Measurements from ENCODE around the gene PLBD2.
"Not testable (repeated sequence)": the region's sequence is repeated elsewhere in the genome, so short reads cannot be mapped to it uniquely, and the experiment has no call there.

The PLBD2 gene

DNA sequence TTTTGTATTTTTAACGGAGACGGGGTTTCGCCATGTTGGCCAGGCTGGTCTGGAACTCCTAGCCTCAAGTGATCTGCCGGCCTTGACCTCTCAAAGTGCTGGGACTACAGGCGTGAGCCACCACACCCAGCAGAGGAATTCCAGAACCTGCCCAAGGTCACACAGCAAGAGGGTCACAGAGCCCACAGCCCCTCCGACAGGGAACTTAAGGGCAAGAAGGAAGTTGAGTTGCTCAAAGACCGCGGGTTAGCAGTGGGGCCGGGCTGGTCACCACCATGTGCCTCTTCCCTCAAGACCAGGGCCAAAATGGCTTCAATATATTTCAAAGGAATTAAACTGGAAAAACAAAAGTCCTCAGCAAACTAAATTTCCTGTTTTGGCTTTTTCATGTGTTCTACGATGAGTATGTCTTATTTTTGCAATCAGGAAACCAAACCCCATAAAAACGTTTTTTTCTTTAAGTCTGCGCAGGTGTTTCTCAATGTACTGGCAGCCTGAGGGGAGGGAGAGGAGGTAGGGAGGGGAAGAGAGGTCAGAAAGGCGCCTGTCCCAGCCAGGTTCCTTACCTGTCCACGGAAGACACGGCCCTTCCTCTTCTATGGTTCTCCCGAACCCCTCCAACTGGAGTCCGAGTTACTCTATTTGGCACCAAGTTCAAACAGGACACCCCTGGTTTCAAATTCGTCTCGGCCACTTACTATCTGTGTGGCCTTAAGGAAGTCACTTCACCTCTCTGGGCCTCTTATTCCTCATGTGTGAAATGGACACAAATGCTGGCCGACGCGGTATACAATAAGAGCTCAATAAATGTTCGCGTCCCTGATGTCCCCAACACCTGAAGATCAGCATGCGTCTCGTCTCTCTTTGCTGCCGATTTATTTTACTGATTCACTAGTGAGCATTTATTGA, 24.3 kb upstream of the PLBD2 start:
- no peak for DNase-seq (ENCODE audit: low read depth, low spot score)
- peak overlapping the region; percentile 33 for H3K27ac ChIP-seq

DNA sequence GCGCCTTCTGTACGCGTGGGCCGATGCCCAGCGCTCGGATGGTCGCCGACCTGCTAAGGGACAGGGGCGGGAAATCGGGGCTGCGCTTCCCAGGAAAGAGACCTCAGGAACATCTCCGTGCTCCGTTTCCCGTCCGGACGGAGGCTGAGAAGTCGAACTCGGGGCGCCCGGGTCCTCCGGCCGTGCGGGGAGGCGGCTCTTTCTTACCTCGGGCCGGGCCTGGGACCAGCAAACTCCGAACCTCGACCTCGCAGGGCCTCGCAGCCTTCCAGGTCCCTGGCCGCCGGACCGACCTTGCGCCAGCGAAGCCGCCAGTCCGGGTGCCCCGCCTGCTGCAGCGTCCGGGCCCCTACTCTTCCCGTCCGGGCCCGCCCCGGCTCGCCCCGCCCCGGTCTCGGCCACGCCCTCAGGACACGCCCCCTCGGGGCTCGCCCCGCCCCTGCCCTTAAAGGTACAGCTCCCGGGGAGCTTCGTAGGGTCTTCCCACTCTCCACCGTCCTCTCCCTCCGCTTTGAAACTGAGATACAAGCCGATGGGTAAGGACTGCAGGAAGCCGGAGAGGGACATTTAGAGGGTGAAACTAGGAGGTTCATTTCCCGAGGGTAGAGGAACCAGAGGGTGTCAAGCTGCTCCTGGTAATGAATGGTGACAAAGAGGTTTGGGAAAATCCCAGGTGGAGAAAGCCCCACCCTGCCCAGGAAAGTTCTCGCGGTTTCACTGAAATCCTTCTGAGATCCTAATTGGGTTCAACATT, 23.4 kb upstream of the PLBD2 start, which contains the start of gene SLC8B1:
SLC8B1 (minus strand) TSS at position 324 of the 754 bp plus-strand sequence. CDS start 2,231 bp downstream, outside the sequence.
- no peak for DNase-seq (ENCODE audit: low read depth, low spot score)
- H3K27ac ChIP-seq = peak within 1 kb of the TSS; percentile 33

DNA sequence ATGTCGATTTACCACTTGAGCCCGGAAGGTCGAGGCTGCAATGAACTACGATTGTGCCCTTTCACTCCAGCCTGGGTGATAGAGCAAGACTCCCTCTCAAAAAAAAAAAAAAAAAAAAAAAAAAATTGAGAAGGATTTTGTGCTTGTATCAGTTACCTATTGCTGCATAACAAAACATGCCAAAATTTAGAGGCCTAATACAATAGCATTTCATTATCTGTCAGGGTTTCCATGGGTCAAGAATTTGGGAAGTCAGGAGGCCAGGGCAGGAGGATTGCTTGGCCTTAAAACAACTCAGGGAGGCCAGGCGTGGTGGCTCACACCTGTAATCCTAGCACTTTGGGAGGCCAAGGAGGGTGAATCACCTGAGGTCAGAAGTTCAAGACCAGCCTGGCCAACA, 18.8 kb upstream of the PLBD2 start:
- no peak for DNase-seq (ENCODE audit: low read depth, low spot score)
- H3K27ac ChIP-seq = no peak overlapping the region

DNA sequence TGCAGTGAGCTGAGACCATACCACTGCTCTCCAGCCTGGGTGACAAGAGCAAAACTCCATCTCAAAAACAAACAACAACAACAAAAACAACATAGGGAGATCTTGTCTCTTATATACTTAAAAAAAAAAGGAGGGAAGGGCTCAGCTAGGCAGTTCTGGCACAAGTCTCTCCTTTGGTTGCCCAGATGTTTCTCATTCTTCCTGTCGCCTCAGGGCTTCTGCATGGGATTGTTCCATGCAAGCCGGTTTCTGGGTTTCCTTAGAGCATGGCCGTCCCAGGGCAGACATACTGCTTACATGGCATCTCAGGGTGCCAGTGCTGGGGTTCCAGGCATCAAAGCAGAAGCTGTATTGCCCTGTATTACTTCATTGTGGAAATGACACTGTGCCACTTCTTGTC, 18.3 kb upstream of the PLBD2 start:
- no peak for DNase-seq (ENCODE audit: low read depth, low spot score)
- H3K27ac ChIP-seq = no peak overlapping the region

DNA sequence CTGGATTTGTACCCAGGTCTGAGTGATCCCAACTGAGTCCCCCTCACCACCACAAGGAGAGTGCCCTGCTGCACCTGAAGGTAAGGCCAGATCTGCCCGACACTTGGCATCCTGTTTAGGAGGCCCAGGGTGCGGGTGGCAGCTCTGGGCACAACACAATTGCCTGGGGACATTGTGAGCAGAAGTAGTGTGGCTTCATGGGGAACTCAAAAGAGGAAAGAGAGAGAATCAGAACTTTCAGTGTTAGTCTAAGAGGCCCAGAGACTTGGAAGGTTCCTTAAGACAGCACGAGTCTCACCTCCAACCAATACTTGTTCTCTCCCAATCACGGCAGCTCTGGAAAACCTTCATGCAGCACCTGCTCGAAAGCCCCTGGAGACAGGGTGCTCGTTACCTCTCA, 16.9 kb upstream of the PLBD2 start:
- no peak for DNase-seq (ENCODE audit: low read depth, low spot score)
- no peak overlapping the region for H3K27ac ChIP-seq

DNA sequence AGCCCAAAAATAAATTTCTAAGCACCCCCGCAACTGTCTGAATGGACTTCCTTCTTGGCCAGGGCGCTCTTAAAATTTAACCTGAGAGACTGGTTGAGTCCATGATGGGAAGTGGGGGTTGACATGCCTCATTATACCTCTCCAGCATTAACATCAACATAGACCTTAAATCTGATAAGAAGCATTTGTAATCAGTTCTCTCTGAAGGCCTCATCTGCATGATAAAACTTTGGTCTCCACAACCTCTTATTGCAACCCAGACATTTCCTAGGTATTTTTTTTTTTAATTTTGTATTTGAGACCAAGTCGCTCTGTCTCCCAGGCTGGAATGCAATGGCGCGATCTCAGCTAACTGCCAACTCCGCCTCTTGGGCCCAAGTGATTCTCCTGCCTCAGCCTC, 13.1 kb upstream of the PLBD2 start:
- DNase-seq (ENCODE audit: low read depth, low spot score) = no peak
- no peak overlapping the region for H3K27ac ChIP-seq

DNA sequence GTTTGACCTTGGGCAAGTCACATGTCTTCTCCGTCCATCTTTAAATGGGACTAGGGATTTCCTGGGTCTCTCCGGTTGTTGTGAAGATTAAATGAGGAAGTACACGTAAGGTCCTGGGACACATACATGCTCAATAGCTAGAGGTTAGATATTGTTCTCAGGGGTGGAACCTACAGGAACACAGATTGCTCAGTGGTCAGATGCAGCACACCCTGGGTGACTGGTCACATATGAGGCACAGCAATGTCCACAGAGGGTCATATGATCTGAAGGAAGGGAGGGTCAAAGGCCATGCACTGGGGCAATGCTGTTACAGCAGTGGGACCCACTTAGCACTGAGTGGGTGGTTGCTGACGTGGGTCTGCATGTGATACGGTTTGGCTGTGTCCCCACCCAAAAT, 12.0 kb upstream of the PLBD2 start:
- H3K27ac ChIP-seq = no peak overlapping the region
- no peak for DNase-seq (ENCODE audit: low read depth, low spot score)

DNA sequence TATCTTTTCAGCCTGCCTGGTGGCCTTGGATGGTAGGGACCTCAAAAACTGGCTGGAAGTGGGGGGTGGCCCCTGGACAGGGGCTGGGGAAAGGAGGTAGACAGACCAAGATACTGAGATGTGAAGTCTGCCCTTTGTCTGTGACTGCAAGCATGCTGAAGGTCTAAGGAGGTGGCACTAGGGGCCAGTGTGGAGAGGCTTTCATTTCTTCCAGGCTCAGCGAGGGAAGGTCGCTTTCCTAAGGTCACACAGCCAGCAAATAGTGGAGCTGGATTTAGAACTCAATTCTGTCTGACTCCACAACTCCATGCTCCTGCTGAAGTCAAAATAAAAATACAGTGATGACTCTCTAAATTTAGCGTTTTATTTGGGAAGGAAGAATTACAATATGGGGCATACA, 11.3 kb upstream of the PLBD2 start:
- no peak for DNase-seq (ENCODE audit: low read depth, low spot score)
- no peak overlapping the region for H3K27ac ChIP-seq

DNA sequence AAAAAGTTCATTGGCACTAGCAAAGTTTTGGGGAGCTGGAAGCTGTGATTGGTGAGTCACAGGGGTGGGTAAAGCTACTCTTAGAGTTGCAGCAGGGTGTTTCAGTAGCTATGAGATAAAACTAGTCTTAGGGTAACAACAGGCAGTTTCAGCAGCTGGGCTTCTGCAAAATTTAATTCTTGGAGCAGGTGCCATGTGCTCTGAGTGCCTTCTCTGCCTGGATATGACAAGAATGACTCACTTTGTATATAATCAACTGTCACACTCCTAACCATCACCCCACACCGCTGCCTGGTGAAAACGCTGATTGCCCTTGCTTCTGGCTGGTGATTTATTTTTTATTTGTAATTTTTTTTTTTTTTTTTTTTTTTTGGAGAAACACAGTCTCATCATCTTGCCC, 10.5 kb upstream of the PLBD2 start:
- no peak overlapping the region for H3K27ac ChIP-seq
- no peak for DNase-seq (ENCODE audit: low read depth, low spot score)

DNA sequence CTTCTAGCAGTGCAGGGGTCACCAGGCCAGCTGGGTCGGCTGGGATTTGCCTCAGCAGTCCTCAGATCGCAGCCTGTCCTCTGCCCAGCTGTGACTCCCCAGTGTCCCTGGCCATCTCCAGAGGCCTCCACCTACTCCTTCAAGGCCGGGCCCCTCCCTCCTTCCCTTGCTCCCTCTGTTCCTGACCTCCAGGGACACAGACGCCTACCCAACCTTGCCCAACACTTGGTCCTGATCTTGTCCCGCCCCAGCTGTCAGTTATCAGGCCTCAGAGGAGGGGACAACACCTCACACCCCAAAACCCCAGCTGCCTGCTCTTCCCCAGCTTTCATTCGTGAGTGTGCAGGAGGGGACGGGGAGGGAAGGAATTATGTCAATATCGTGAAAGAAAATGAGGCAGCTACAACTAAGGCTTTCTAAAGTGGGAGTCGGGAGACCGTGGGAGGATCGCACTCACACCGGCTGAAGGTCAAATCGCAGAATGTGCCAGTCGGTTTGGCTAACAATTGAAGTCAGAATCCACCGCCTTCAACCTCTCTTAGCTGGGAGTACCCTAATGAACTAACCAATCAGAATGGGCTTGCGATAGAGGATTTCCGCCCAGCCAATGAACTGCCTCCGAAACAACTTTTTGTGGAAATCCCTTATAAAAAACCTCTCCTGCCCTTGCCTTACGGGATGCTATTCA, 9.4 kb upstream of the PLBD2 start:
- DNase-seq (ENCODE audit: low read depth, low spot score) = no peak
- no peak overlapping the region for H3K27ac ChIP-seq

DNA sequence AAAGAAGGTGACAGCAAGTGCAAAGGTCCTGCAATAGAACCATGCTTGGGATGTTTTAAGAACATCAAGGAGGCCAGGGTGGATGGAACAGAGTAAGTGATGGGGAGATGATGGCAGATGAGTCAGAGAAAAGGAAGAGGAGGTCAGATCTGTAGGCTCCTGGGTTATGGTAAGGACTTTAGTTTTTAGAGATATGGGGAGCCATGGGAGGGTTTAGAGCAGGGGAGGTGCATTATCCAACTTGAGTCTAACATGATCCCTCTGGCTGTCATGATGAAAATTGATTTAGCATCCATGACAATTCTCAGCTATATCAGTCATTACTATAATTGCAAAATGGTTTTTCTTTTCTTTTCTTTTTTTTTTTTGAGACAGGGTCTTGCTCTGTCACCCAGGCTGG, 7.3 kb upstream of the PLBD2 start:
- no peak for DNase-seq (ENCODE audit: low read depth, low spot score)
- no peak overlapping the region for H3K27ac ChIP-seq

DNA sequence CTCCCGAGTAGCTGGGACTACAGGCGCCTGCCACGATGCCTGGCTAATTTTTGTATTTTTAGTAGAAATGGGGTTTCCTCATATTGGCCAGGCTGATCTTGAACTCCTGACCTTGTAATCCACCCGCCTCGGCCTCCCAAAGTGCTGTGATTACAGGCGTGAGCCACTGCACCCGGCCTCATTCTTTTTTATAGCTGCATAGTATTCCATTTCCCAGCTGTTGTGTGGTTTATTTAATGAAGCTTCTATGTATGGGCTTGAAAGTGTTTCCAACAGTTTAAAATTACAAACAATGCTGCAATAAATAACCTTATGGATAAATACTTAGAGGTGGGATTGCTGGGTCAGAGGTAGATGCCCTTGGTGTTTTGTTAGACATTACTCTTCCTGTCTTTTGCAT, 4.2 kb upstream of the PLBD2 start:
- DNase-seq (ENCODE audit: low read depth, low spot score); H3K27ac ChIP-seq: not testable (repeated sequence)

DNA sequence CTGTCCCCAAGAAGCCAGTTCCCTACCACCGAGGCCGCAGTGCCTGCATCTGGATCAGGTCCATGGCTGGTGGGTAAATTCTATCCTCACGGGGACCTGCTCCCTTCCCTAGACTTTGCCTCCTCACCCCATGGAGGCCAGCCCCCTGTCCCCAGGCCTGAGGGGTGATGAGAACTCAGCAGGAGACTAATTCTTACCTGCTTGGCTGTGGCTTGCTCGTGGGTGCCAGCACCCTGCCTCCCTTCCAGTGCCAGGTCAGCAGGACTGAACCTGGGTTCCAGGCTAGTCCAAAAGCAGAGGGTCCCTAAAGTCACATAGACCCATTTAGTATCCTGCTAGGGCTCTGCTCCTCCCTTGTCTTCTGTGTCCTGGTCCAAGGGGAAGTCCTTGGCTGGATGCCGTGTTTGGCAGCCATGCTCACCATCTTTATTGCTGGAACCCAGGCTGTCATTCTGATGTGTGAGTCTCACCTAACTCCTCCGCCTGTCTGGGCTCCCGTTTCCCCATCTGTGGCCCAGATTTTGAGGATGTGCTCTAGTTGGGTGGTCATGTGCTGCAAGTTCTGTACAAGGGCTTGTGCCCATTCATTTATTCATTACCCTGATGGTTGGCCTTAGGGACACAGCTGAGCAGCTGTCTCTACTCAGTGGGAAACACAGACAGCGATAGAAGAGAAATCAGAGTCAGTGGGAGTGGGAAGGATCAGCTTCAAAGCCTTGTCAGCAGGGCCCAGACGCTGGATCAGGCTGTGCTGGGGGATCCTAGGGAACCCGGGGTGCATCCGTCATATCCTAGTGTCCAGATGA, 949 bp downstream of the PLBD2 start:
- DNase-seq (ENCODE audit: low read depth, low spot score) = no peak
- no peak overlapping the region for H3K27ac ChIP-seq

DNA sequence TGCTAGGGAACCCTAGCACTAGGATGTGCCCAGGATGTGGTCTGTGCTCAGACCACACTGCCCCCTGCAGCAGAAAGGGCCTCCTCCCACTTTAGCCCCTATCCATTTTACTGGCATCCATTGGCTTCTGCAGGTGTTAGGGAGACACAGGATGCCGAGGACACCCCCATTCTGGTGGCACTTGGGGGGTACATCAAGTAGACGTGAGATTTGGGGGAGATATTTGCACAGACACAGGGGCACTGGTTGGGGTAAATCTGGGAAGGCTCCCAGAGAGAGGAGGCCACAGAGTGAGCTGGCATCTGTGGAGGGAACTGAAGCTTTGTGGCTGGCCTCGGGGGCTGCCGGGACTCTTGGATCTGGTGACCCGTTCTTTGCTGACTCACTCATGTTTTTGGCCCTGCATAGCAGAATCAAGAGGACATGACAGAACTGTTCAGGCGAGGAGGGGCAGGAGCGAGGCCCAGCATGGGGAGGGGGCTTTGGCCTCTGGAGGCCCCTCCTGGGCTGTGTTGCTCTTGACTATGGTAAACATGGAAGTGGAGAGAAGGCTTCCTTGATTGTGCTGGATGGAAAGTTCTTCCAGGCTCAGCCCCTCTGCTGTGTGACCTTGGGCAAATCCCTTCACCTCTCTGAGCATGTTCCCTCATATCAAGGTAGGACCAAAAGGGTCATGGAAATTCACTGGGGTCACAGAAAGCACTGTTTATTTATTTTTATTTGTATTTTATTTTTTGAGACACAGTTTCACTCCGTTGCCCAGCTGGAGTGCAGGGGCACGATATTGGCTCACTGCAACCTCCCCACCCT, 1.8 kb downstream of the PLBD2 start:
- DNase-seq (ENCODE audit: low read depth, low spot score) = no peak
- H3K27ac ChIP-seq = no peak overlapping the region

DNA sequence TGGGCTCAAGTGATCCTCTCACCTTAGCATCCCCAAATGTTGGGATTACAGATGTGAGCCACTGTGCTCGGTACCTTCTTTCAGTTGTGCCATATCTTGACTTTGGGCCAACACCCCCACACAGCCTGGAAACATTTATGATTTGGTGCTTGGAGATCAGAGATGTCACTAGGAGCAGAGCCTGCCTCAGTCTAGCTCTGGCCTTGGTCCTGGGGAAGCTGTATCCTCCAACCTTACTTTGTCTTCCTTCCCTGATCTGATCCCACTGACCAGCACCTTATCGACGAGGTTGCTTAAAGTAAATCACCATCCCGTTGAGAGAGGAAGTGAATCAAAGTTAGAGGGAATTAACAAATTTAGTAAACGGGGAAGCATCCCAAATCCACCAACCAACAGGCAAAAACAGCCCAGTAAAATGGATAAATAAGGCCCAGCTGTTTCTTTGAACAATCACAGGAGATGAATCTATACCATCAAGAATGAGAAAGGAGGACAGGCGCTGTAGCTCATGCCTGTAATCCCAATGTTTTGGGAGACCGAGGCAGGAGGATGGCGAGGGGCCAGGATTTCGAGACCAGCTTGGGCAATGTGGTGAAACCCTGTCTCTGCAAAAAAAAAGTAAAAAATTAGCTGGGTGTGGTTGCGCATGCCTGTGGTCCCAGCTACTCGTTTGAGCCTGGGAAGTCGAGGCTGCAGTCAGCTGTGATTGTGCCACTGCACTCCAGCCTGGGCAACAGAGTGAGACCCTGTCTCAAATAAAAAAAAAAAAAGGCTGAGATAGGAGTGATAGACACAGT, 3.4 kb downstream of the PLBD2 start:
- H3K27ac ChIP-seq = no peak overlapping the region
- no peak for DNase-seq (ENCODE audit: low read depth, low spot score)

DNA sequence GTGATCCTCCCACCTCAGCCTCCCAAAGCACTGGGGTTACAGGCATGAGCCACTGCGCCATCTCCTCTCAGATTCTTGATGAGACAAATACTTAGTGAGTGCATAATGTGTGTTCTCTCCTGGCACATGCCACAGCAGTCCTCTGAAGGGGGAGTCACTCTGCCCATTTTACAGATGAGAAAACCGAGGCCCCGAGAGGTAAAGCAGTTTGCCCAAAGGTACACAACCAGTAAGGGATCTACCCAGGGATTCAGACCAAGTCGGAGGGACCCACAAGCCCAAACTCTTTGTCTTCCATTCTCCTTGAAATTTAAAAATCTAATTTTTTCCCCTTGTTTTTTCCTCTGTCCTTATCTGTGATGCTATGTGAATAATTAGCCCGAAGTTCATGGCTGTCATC, 6.3 kb downstream of the PLBD2 start:
- no peak overlapping the region for H3K27ac ChIP-seq
- no peak for DNase-seq (ENCODE audit: low read depth, low spot score)

DNA sequence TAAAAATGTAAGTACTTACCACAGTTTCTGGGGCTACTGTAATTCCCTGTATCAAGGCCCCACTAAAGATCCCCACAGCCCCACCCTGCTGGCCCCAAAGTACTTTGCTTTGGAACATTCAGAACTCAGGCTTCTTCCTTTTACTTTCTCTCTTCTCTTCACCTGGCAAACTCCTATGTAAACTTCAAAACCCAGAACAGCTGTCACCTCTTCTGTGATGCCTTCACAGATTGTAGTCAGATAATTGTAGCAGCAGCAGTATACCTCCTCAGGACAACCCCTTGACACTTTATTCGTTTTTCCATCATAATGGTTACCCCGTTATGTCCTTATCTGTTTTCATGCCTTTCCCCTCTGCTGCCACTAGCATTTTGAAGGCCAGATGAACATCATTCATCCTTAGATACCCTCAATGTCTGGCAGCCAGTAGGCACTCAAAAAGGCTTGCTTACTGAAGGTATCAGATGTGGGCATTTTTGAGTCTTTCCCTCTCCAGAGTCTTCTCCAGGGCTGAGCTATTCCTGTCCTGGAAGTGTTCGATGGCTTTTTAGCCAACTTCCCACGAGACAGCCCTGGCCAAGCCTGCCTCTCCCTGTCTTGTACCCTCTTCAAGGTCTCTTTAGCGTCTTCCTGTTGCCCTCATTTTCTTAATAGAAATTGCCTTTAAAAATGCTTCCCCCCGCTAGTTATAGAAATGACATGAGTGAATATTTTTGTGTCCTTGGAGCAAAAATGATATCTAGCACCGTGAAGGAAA, 7.4 kb downstream of the PLBD2 start:
- no peak for DNase-seq (ENCODE audit: low read depth, low spot score)
- H3K27ac ChIP-seq = no peak overlapping the region

DNA sequence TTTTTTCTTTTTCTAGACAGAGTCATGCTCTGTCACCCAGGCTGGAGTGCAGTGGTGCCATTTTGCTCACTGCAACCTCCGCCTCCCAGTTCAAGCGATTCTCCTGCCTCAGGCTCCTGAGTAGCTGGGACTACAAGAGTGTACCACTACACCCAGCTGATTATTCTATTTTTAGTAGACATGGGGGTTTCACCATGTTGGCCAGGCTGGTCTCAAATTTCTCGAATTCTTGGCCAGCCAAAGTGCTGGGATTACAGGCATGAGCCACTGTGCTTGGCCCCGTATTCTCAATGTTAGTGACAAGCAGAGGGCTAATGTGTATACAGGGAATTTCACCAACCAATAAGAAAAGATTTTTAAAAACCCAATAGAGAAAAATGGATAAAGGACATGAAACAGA, 8.4 kb downstream of the PLBD2 start:
- DNase-seq (ENCODE audit: low read depth, low spot score) = no peak
- no peak overlapping the region for H3K27ac ChIP-seq
